GM12874 (cell line): ENCODE data around the gene GET3.

Experiments
- TF ChIP-seq, protein P1 (sequence below): IDR thresholded peaks from 2 replicates; pipeline ENCODE4 v1.5.1; 2011; ENCODE audit warnings: low read depth, mild to moderate bottlenecking, control low read depth, low read length, moderate library complexity; ENCODE audit not compliant: insufficient read depth

Gene GET3

DNA sequence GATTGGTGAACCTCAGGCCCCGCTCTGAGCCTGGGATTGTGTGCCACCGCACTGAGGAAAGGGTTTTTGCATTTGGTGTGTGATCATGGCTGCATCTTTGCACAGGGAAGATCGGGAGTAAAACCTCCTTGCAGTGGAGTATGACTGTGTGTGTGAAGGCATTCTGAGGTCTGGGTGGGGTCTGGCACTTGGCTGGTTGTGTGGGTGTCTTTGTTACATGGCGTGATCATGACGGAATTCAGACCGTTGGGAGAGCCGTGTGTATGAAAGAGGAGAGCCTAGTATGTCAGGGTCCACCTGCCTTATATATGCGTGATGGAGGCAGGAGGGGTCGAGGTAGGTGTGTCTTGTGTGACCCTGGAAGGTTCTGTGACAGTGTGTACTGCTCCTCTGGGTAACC, 13.6 kb downstream of the GET3 start:
- TF ChIP-seq, protein P1, sequence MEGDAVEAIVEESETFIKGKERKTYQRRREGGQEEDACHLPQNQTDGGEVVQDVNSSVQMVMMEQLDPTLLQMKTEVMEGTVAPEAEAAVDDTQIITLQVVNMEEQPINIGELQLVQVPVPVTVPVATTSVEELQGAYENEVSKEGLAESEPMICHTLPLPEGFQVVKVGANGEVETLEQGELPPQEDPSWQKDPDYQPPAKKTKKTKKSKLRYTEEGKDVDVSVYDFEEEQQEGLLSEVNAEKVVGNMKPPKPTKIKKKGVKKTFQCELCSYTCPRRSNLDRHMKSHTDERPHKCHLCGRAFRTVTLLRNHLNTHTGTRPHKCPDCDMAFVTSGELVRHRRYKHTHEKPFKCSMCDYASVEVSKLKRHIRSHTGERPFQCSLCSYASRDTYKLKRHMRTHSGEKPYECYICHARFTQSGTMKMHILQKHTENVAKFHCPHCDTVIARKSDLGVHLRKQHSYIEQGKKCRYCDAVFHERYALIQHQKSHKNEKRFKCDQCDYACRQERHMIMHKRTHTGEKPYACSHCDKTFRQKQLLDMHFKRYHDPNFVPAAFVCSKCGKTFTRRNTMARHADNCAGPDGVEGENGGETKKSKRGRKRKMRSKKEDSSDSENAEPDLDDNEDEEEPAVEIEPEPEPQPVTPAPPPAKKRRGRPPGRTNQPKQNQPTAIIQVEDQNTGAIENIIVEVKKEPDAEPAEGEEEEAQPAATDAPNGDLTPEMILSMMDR, result no peak

DNA sequence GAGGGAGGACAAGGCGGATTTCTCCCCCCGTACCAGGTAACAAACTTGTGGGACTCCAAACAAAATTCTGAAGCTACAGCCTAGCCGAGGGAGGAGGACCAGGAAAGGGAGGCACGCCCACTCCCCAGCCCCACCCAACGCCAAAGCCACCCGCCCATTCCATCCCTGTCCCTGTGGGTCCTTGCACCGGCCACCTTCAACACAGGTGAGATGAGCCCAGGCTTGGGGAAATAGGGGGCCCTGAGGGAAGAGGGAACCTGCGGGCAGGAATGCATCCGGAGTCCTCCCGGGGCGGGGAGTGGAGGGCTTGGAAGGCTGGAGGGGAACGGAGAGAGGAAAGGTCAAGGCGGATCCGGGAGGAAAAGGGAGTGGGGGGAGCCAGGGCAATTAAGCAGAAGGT, 14.3 kb downstream of the GET3 start, which contains the start of gene BEST2:
Gene BEST2 (plus strand): TSS at position 157 of the 400 bp plus-strand sequence. CDS start 802 bp downstream, outside the sequence.
- TF ChIP-seq, protein P1, result no peak

DNA sequence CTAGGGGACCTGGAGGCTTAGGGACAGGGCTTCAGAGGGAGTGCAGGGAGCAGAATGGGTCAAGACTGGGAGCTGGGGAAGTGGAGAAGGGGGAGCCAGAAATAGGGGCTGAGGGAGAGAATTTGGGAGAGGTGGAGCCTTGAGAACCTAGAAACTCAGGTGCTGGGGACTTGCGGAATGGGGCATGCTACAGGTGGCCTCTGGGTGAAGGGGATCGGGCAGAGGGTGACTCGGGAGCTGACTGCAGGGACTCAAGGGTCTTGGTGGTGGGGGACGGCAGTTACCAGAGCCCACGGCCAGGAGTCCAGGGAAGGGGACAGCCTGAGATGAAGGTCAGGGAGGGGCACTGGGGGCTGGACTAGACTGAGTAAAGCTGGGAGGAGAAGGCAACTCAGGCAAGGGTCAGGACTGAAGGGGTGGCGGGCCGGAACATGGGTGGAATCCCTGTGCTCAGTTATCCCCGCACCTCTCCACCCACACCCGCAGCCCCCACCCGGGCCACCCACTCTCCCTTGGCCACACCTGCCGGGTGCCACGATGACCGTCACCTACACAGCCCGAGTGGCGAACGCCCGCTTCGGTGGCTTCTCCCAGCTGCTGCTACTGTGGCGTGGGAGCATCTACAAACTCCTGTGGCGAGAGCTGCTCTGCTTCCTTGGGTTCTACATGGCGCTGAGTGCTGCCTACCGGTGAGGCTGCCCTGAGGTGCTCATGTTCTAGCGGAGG, 14.9 kb downstream of the GET3 start:
- TF ChIP-seq, protein P1, result no peak

DNA sequence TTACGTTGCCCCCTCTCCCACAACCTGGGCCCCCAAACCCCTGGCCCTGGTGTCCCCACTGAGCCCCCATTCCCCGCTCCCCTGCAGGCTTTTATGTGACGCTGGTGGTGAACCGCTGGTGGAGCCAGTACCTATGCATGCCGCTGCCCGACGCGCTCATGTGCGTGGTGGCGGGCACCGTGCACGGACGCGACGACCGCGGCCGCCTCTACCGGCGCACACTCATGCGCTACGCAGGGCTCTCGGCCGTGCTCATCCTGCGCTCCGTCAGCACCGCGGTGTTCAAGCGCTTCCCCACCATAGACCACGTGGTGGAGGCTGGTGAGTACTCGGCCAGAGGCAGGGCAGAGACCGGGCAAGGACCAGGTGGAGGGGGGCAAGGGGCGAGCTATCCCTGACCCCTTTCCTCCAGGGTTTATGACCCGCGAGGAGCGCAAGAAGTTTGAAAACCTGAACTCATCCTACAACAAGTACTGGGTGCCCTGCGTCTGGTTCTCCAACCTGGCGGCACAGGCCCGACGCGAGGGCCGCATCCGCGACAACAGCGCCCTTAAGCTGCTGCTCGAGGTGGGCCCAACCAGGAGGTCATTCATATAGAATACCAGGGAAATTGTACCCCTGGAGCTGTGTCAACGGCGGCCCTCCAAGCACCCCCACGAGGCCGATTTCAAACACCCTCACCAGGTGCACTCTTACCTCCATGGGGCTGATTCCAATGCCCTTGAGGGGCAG, 17.3 kb downstream of the GET3 start:
- TF ChIP-seq, protein P1, result no peak

DNA sequence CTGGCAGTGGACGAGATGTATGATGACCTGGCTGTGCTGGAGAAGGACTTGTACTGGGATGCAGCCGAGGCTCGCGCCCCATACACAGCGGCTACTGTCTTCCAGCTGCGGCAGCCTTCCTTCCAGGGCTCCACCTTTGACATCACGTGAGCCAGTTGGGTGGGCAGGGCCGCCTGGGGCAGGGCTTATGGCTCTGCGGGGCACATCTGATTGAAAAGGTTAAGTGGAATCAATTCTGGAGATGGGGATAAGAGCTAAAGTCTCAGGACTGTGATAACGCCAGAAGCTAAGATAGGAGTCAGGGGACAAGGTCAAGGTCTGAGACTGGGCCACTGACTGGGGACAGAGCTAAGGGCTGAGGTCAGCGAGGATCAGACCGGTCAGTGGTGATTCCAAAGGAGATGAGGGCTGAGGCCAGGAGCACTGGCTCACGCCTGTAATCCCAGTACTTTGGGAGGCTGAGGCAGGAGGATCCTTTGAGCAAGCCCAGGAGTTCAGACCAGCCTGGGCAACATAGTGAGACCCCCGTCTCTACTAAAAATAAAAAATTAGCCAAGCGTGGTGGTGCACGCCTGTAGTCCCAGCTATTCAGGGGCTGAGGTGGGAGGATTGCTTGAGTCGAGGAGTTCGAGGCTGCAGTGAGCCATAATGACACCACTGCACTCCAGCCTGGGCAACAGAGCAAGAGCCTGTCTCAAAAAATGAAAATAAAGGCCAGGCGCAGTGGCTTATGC, 19.0 kb downstream of the GET3 start:
- TF ChIP-seq, protein P1, result no peak

DNA sequence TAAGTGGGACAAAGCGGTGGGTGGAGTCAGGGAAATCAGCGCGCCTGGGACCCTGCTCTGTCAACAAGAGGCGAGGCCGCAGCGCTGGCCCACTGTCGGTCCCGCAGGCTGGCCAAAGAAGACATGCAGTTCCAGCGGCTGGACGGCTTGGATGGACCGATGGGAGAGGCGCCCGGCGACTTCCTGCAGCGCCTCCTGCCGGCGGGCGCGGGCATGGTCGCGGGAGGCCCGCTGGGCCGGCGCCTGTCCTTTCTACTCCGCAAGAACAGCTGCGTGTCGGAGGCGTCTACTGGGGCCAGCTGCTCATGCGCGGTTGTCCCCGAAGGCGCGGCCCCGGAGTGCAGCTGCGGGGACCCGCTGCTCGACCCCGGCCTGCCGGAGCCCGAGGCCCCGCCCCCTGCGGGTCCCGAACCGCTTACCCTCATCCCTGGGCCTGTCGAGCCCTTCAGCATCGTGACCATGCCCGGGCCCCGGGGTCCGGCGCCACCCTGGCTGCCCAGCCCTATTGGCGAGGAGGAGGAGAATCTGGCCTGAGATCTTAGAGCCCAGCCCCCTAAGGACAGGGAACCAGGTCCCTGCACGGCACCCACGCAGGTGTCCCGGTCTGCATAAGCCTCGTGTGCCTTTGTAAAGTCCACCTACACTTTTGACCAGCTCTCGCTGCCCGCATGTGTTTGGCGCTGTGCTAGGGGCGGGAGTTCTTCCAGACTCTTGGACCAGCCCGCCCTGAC, 20.4 kb downstream of the GET3 start:
- TF ChIP-seq, protein P1, result peak; percentile 99
